Endothelial cell (in vitro differentiated cells): ENCODE measurements around the gene ZNF319. TPM values are rescaled to one million over a fixed set of nuclear protein-coding genes. Genes with fewer than 3 reads are reported as not detected.

Source experiments
- DNase-seq: peaks from one replicate; pipeline ENCODE4 v3.0.0; 2021; ENCODE audit warnings: low spot score
- H3K27ac Mint-ChIP-seq: one replicate; pipeline ENCODE4 v1.8.0; 2021; ENCODE audit warnings: mixed read lengths, inconsistent platforms; ENCODE audit not compliant: unreplicated experiment
- H3K27me3 Mint-ChIP-seq: one replicate; pipeline ENCODE4 v1.8.0; 2021; ENCODE audit warnings: mild to moderate bottlenecking, moderate library complexity, mixed read lengths, inconsistent platforms; ENCODE audit not compliant: unreplicated experiment
- H3K36me3 Mint-ChIP-seq: one replicate; pipeline ENCODE4 v1.8.0; 2021; ENCODE audit warnings: mild to moderate bottlenecking, low read depth, mixed read lengths, inconsistent platforms; ENCODE audit not compliant: unreplicated experiment
- H3K4me1 Mint-ChIP-seq: one replicate; pipeline ENCODE4 v1.8.0; 2021; ENCODE audit warnings: mild to moderate bottlenecking, mixed read lengths, inconsistent platforms; ENCODE audit not compliant: unreplicated experiment
- H3K4me3 Mint-ChIP-seq: one replicate; pipeline ENCODE4 v1.8.0; 2021; ENCODE audit warnings: mild to moderate bottlenecking, mixed read lengths, inconsistent platforms; ENCODE audit not compliant: unreplicated experiment
- H3K9me3 Mint-ChIP-seq: one replicate; pipeline ENCODE4 v1.8.0; 2021; ENCODE audit warnings: mixed read lengths, inconsistent platforms; ENCODE audit not compliant: unreplicated experiment
- CTCF ChIP-seq: fragments of 200-600 bp; sonication (generic); IDR thresholded peaks from one replicate; pipeline ENCODE4 v1.5.0; 2021; ENCODE audit warnings: antibody characterized with exemption; ENCODE audit not compliant: unreplicated experiment
- total RNA-seq: library from RNA; stranded (reverse); fragmentation: NEBNext Ultra II Directional; extraction: Animal tissue kit (Norgen Biotek cat#: 25700); gene quantifications from one replicate; pipeline ENCODE4 v1.2.1, GENCODE V29; 2021; ENCODE audit not compliant: unreplicated experiment

Gene ZNF319
- total RNA-seq, 1 donor from 2014 or later = 16.1 TPM

- DNase-seq = no peak
- H3K27me3 Mint-ChIP-seq = peaks cover 6% of the 10 kb centered on the region
- H3K27ac Mint-ChIP-seq = no peak overlapping the region
- peaks cover 5% of the 10 kb centered on the region for H3K4me1 Mint-ChIP-seq
- no peak overlapping the region for H3K4me3 Mint-ChIP-seq
- TF ChIP-seq CTCF = no peak
- peaks cover 4% of the 10 kb centered on the region for H3K36me3 Mint-ChIP-seq
- no peaks in the 10 kb centered on the region for H3K9me3 Mint-ChIP-seq
These were observed 8.9 kb downstream of the ZNF319 start for GRCh38 chr16:57991551-57992059.

GRCh38 chr16:57988929-57989328 lies 11.5 kb downstream of the ZNF319 start:
- Mint-ChIP-seq H3K4me1 (peaks cover 4% of the 10 kb centered on the region), H3K9me3 (no peaks in the 10 kb centered on the region), H3K27ac (no peak overlapping the region), H3K27me3 (peaks cover 17% of the 10 kb centered on the region), H3K4me3 (no peak overlapping the region), H3K36me3 (no peaks in the 10 kb centered on the region)
- no peak for DNase-seq
- TF ChIP-seq CTCF = no peak

- Mint-ChIP-seq H3K9me3 (no peaks in the 10 kb centered on the region), H3K27ac (no peak overlapping the region), H3K4me3 (no peak overlapping the region), H3K27me3 (peaks cover 14% of the 10 kb centered on the region), H3K36me3 (no peaks in the 10 kb centered on the region), H3K4me1 (peaks cover 4% of the 10 kb centered on the region)
- no peak for TF ChIP-seq CTCF
- no peak for DNase-seq
These were observed 12.9 kb downstream of the ZNF319 start for GRCh38 chr16:57987441-57988177.

- no peak for DNase-seq
- TF ChIP-seq CTCF = no peak
- no peak overlapping the region for H3K27ac Mint-ChIP-seq
- no peak overlapping the region for H3K4me3 Mint-ChIP-seq
- H3K4me1 Mint-ChIP-seq = peaks cover 4% of the 10 kb centered on the region
- no peaks in the 10 kb centered on the region for H3K36me3 Mint-ChIP-seq
- H3K27me3 Mint-ChIP-seq = peaks cover 12% of the 10 kb centered on the region
- H3K9me3 Mint-ChIP-seq = no peaks in the 10 kb centered on the region
These were observed 14.3 kb downstream of the ZNF319 start for GRCh38 chr16:57986196-57986595.
